Stomach (tissue), 4 donors: ENCODE results near the gene MASTL.

Experiments
- POLR2A ChIP-seq, 4 donors: fragments of 450-650 bp; IDR thresholded peaks; one replicate each; pipeline ENCODE4 v1.6.1; 2016; ENCODE audit warnings: antibody characterized with exemption in 4 of 4, control low read depth in 2 of 4, mild to moderate bottlenecking in 1 of 4, moderate library complexity in 1 of 4
- TF ChIP-seq, protein P1 (sequence below), 7 experiments: fragments of 450-650 bp in 4 of 7; fragments of 200-600 bp in 3 of 7; sonication (generic) in 3 of 7; IDR thresholded peaks; one replicate each; pipeline ENCODE4 v1.5.1; 2016 to 2019; ENCODE audit warnings: antibody characterized with exemption in 7 of 7, control low read depth in 2 of 7, mild to moderate bottlenecking in 1 of 7

DNA sequence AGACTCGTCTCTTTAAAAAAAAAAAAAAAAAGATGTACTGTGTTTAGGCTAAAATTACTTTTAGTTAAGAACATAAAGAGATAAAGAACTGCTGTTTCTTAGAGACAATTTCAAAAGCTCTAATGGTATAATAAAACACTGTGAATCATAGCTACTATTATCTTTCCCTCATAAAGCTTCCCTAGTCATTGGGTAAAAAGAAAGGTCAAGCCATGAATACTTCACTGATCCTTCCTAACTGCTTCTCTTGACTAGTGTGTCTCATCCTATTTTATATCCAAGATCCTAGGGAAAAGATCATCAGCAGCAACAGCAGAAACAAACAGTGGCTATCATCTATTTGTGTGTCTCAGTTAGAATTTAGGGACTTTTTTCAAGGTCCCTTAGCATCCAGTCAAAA lies 11.5 kb upstream of the MASTL start:
- TF ChIP-seq, protein P1, sequence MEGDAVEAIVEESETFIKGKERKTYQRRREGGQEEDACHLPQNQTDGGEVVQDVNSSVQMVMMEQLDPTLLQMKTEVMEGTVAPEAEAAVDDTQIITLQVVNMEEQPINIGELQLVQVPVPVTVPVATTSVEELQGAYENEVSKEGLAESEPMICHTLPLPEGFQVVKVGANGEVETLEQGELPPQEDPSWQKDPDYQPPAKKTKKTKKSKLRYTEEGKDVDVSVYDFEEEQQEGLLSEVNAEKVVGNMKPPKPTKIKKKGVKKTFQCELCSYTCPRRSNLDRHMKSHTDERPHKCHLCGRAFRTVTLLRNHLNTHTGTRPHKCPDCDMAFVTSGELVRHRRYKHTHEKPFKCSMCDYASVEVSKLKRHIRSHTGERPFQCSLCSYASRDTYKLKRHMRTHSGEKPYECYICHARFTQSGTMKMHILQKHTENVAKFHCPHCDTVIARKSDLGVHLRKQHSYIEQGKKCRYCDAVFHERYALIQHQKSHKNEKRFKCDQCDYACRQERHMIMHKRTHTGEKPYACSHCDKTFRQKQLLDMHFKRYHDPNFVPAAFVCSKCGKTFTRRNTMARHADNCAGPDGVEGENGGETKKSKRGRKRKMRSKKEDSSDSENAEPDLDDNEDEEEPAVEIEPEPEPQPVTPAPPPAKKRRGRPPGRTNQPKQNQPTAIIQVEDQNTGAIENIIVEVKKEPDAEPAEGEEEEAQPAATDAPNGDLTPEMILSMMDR (IDR thresholded peaks at IDR 0.05): no peak
- TF ChIP-seq POLR2A (IDR thresholded peaks at IDR 0.05): no peak
